Measurements from ENCODE around the gene KLF9. TPM values are rescaled to one million over a fixed set of nuclear protein-coding genes. Genes with fewer than 3 reads are reported as not detected.
A peak's percentile ranks its signal among the peaks of the same experiment; 100 is the strongest.

The KLF9 gene
- total RNA-seq, 1 experiment from 2014 or later = not detected

- no peak overlapping the region for H2AFZ ChIP-seq (ENCODE audit: low read length)
- no peaks in the 10 kb centered on the region for H3K79me2 ChIP-seq (ENCODE audit: low read length)
- H3K9me3 ChIP-seq (ENCODE audit: low read length) = no peaks in the 10 kb centered on the region
- no peak overlapping the region for H3K27ac ChIP-seq (ENCODE audit: low read length)
- H3K36me3 ChIP-seq (ENCODE audit: insufficient read depth, low read length) = no peaks in the 10 kb centered on the region
- no peaks in the 10 kb centered on the region for H3K9me2 ChIP-seq (replicated peaks; ENCODE audit: insufficient read depth, low read length)
- 0 out of 2 replicates have a peak, but pooled peaks cover 4% of the 10 kb centered on the region for H3K4me1 ChIP-seq (ENCODE audit: low read length)
- H3K4me3 ChIP-seq (ENCODE audit: low read length) = no peak overlapping the region
- H3K4me2 ChIP-seq (ENCODE audit: low read depth, low read length, poor library complexity, severe bottlenecking) = no peak overlapping the region
- no peak for DNase-seq
- no peak overlapping the region for H3K9ac ChIP-seq (ENCODE audit: low read length)
- H3K27me3 ChIP-seq (ENCODE audit: low read length) = no peaks in the 10 kb centered on the region
- no peaks in the 10 kb centered on the region for H4K20me1 ChIP-seq (ENCODE audit: insufficient read depth, low read depth, low read length)
These were observed 18.8 kb downstream of the KLF9 start for GRCh38 chr9:70395652-70396051.

- Histone ChIP-seq H4K20me1 (ENCODE audit: insufficient read depth, low read depth, low read length) (no peaks in the 10 kb centered on the region), H3K27ac (ENCODE audit: low read length) (no peak overlapping the region)
These were observed 21.6 kb downstream of the KLF9 start for GRCh38 chr9:70392850-70393249.

GRCh38 chr9:70392189-70392588, 22.3 kb downstream of the KLF9 start:
- H3K79me2 ChIP-seq (ENCODE audit: low read length) = no peaks in the 10 kb centered on the region
- no peaks in the 10 kb centered on the region for H3K9me2 ChIP-seq (replicated peaks; ENCODE audit: insufficient read depth, low read length)
- H3K4me3 ChIP-seq (ENCODE audit: low read length) = no peak overlapping the region
- H3K9me3 ChIP-seq (ENCODE audit: low read length) = no peaks in the 10 kb centered on the region
- H3K27ac ChIP-seq (ENCODE audit: low read length) = no peak overlapping the region
- no peaks in the 10 kb centered on the region for H3K4me1 ChIP-seq (ENCODE audit: low read length)
- no peak overlapping the region for H3K9ac ChIP-seq (ENCODE audit: low read length)
- no peaks in the 10 kb centered on the region for H3K27me3 ChIP-seq (ENCODE audit: low read length)
- no peak overlapping the region for H2AFZ ChIP-seq (ENCODE audit: low read length)
- no peak overlapping the region for H3K4me2 ChIP-seq (ENCODE audit: low read depth, low read length, poor library complexity, severe bottlenecking)
- no peaks in the 10 kb centered on the region for H3K36me3 ChIP-seq (ENCODE audit: insufficient read depth, low read length)
- H4K20me1 ChIP-seq (ENCODE audit: insufficient read depth, low read depth, low read length) = no peaks in the 10 kb centered on the region
- peak; percentile 62 for DNase-seq

More at GRCh38 chr9:70392850-70393249, 21.6 kb downstream of the KLF9 start:
- Histone ChIP-seq H2AFZ (ENCODE audit: low read length) (no peak overlapping the region), H3K4me3 (ENCODE audit: low read length) (no peak overlapping the region), H3K9ac (ENCODE audit: low read length) (no peak overlapping the region), H3K79me2 (ENCODE audit: low read length) (no peaks in the 10 kb centered on the region), H3K27me3 (ENCODE audit: low read length) (no peaks in the 10 kb centered on the region), H3K9me3 (ENCODE audit: low read length) (no peaks in the 10 kb centered on the region), H3K9me2 (replicated peaks; ENCODE audit: insufficient read depth, low read length) (no peaks in the 10 kb centered on the region), H3K36me3 (ENCODE audit: insufficient read depth, low read length) (no peaks in the 10 kb centered on the region), H3K4me2 (ENCODE audit: low read depth, low read length, poor library complexity, severe bottlenecking) (no peak overlapping the region), H3K4me1 (ENCODE audit: low read length) (0 out of 2 replicates have a peak, but pooled peaks cover 2% of the 10 kb centered on the region)
- DNase-seq = no peak

GRCh38 chr9:70390933-70391341, 23.5 kb downstream of the KLF9 start:
- no peaks in the 10 kb centered on the region for H3K4me1 ChIP-seq (ENCODE audit: low read length)
- H3K27ac ChIP-seq (ENCODE audit: low read length) = no peak overlapping the region
- no peak overlapping the region for H2AFZ ChIP-seq (ENCODE audit: low read length)
- no peaks in the 10 kb centered on the region for H3K9me2 ChIP-seq (replicated peaks; ENCODE audit: insufficient read depth, low read length)
- H3K4me2 ChIP-seq (ENCODE audit: low read depth, low read length, poor library complexity, severe bottlenecking) = no peak overlapping the region
- no peaks in the 10 kb centered on the region for H3K79me2 ChIP-seq (ENCODE audit: low read length)
- H3K4me3 ChIP-seq (ENCODE audit: low read length) = no peak overlapping the region
- H4K20me1 ChIP-seq (ENCODE audit: insufficient read depth, low read depth, low read length) = no peaks in the 10 kb centered on the region
- no peak overlapping the region for H3K9ac ChIP-seq (ENCODE audit: low read length)
- H3K27me3 ChIP-seq (ENCODE audit: low read length) = no peaks in the 10 kb centered on the region
- H3K36me3 ChIP-seq (ENCODE audit: insufficient read depth, low read length) = no peaks in the 10 kb centered on the region
- no peaks in the 10 kb centered on the region for H3K9me3 ChIP-seq (ENCODE audit: low read length)
- DNase-seq = no peak

- Histone ChIP-seq H3K27me3 (ENCODE audit: low read length) (no peaks in the 10 kb centered on the region), H3K4me3 (ENCODE audit: low read length) (no peak overlapping the region), H3K9ac (ENCODE audit: low read length) (no peak overlapping the region), H3K27ac (ENCODE audit: low read length) (no peak overlapping the region), H3K36me3 (ENCODE audit: insufficient read depth, low read length) (no peaks in the 10 kb centered on the region), H3K9me2 (replicated peaks; ENCODE audit: insufficient read depth, low read length) (no peaks in the 10 kb centered on the region), H4K20me1 (ENCODE audit: insufficient read depth, low read depth, low read length) (no peaks in the 10 kb centered on the region), H3K79me2 (ENCODE audit: low read length) (no peaks in the 10 kb centered on the region), H3K9me3 (ENCODE audit: low read length) (no peaks in the 10 kb centered on the region), H2AFZ (ENCODE audit: low read length) (no peak overlapping the region), H3K4me1 (ENCODE audit: low read length) (no peaks in the 10 kb centered on the region), H3K4me2 (ENCODE audit: low read depth, low read length, poor library complexity, severe bottlenecking) (no peak overlapping the region)
- DNase-seq = no peak
These were observed 24.7 kb downstream of the KLF9 start for GRCh38 chr9:70389621-70390266.

- no peak overlapping the region for H2AFZ ChIP-seq (ENCODE audit: low read length)
- H4K20me1 ChIP-seq (ENCODE audit: insufficient read depth, low read depth, low read length) = no peaks in the 10 kb centered on the region
- no peaks in the 10 kb centered on the region for H3K36me3 ChIP-seq (ENCODE audit: insufficient read depth, low read length)
- H3K9me3 ChIP-seq (ENCODE audit: low read length) = no peaks in the 10 kb centered on the region
- H3K4me3 ChIP-seq (ENCODE audit: low read length) = no peak overlapping the region
- no peak for DNase-seq
- no peak overlapping the region for H3K4me2 ChIP-seq (ENCODE audit: low read depth, low read length, poor library complexity, severe bottlenecking)
- no peak overlapping the region for H3K9ac ChIP-seq (ENCODE audit: low read length)
- H3K4me1 ChIP-seq (ENCODE audit: low read length) = no peaks in the 10 kb centered on the region
- no peaks in the 10 kb centered on the region for H3K79me2 ChIP-seq (ENCODE audit: low read length)
- no peak overlapping the region for H3K27ac ChIP-seq (ENCODE audit: low read length)
- H3K9me2 ChIP-seq (replicated peaks; ENCODE audit: insufficient read depth, low read length) = no peaks in the 10 kb centered on the region
- no peaks in the 10 kb centered on the region for H3K27me3 ChIP-seq (ENCODE audit: low read length)
These were observed 25.3 kb downstream of the KLF9 start for GRCh38 chr9:70389188-70389587.

- Histone ChIP-seq H3K4me3 (ENCODE audit: low read length) (no peak overlapping the region), H3K36me3 (ENCODE audit: insufficient read depth, low read length) (no peaks in the 10 kb centered on the region), H3K9me2 (replicated peaks; ENCODE audit: insufficient read depth, low read length) (no peaks in the 10 kb centered on the region), H2AFZ (ENCODE audit: low read length) (no peak overlapping the region), H4K20me1 (ENCODE audit: insufficient read depth, low read depth, low read length) (no peaks in the 10 kb centered on the region), H3K27ac (ENCODE audit: low read length) (no peak overlapping the region), H3K4me2 (ENCODE audit: low read depth, low read length, poor library complexity, severe bottlenecking) (no peak overlapping the region), H3K79me2 (ENCODE audit: low read length) (no peaks in the 10 kb centered on the region), H3K4me1 (ENCODE audit: low read length) (no peaks in the 10 kb centered on the region), H3K9me3 (ENCODE audit: low read length) (no peaks in the 10 kb centered on the region), H3K27me3 (ENCODE audit: low read length) (no peaks in the 10 kb centered on the region), H3K9ac (ENCODE audit: low read length) (no peak overlapping the region)
- DNase-seq = no peak
These were observed 26.8 kb downstream of the KLF9 start for GRCh38 chr9:70387663-70388062.

- no peaks in the 10 kb centered on the region for H4K20me1 ChIP-seq (ENCODE audit: insufficient read depth, low read depth, low read length)
- no peak for DNase-seq
These were observed 29.0 kb downstream of the KLF9 start for GRCh38 chr9:70385426-70385825.

More at GRCh38 chr9:70385426-70385825, 29.0 kb downstream of the KLF9 start:
- Histone ChIP-seq H3K9me2 (replicated peaks; ENCODE audit: insufficient read depth, low read length) (no peaks in the 10 kb centered on the region), H2AFZ (ENCODE audit: low read length) (no peak overlapping the region), H3K27me3 (ENCODE audit: low read length) (no peaks in the 10 kb centered on the region), H3K79me2 (ENCODE audit: low read length) (no peaks in the 10 kb centered on the region), H3K4me1 (ENCODE audit: low read length) (no peaks in the 10 kb centered on the region), H3K4me2 (ENCODE audit: low read depth, low read length, poor library complexity, severe bottlenecking) (no peak overlapping the region), H3K9ac (ENCODE audit: low read length) (no peak overlapping the region), H3K27ac (ENCODE audit: low read length) (no peak overlapping the region), H3K36me3 (ENCODE audit: insufficient read depth, low read length) (no peaks in the 10 kb centered on the region), H3K9me3 (ENCODE audit: low read length) (no peaks in the 10 kb centered on the region), H3K4me3 (ENCODE audit: low read length) (no peak overlapping the region)
